Effector CD4-positive, alpha-beta T cell (primary cell): ENCODE measurements around the gene CNKSR2.

Experiments used
- DNase-seq: peaks from one replicate; pipeline ENCODE4 v3.0.0-alpha.2; 2020

Gene CNKSR2

DNA sequence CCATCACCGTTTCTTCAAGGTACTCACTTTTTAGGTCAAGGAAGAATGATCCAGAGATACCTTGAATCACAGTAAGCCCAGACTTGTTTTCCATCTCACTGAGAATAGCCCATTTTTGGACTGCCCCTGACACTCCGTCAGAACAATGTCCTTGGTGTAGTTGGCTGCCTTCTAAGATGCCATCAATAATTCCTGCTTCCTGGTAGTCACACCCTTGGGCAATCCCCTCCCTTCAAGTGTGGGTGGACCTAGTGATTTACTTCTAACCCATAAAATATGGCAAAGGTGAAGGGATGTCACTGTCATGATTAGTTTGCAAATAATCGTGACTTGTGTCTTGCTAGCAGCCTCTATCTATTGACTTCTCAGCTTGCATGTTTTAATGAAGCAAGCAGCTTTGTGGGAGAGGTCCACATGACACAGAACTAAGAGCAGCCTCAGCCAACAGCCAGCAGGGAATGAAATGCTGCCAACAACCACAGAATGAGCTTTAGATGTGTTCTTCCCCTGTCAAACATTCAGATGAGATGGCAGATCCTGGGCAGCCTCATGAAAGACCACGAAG, 303.9 kb downstream of the CNKSR2 start:
- DNase-seq = no peak

DNA sequence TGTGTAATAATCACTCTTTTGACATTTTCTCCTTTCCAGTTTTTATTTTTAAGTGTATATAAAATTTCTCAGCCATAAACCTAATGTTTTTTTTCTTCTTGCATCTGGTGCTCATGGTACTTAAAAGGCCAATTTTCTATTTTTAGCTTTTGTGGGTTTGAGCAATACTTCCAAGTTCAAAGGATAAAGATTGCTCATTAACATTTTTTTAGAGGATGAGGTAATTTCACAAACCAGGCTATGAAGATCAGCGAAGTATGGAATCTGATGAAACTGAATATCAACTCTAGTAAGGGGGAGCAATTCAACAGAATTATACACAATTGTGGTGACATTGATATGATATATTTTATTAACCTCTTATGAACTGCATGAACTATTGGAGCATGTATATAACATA, 309.7 kb downstream of the CNKSR2 start:
- no peak for DNase-seq

DNA sequence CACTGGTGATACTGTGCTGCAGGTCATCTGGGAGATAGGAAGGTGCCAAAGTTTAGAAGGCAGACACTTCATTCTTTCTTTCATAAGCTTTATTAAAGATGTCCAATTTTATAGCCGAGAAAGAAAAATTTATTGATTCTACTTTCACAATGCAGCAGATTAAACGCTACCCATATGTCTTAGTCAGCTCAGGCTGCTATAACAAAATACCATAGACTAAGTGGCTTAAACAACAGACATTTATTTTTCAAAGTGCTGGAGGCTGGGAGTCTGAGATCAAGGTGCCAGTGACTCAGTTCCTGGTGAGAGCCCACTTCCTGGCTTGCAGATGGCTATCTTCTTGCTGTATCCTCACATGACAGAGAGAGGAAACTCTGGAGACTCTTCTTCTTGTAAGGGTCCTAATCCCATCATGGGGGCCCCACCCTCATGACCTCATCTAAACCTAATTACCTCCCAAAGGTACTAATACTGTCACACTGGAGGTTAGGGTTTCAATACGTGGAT, 317.3 kb downstream of the CNKSR2 start:
- DNase-seq = no peak

DNA sequence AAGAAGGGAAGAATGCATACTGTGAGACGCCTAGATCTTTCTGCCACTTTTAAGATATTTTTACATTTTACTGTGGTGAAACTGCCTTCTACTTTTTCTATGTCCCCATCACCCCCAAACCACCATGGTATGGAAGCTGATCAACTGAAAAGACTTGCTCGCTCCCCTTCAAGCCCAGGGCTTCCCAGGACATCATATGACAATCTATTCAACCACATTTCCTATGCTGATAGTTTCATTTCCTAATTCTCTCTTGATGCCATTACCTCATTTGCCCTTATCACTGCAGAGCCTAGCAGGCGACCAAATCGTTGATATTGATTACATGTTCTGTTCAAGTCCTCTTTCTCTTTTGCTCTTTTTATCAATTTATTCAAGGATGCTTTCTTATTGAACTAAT, 324.1 kb downstream of the CNKSR2 start:
- DNase-seq = no peak

DNA sequence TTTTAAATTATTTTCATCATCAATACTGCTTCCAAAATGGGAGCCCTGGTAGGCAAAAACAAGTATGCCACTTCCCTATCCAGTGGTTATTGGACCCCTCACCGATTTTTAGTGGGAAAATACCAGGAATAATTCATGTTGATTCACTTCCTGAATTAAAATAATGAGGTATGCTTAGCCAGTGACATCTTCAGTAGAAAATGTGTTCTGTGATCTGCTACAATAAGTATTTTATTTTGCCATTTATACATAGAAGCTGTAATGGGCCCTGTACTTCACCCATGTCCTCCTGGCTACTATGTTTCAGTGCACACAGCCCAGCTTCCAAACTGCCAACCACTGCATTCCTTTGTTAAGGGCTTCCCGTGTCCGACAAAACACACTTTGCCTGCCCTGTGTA, 324.9 kb downstream of the CNKSR2 start:
- no peak for DNase-seq

DNA sequence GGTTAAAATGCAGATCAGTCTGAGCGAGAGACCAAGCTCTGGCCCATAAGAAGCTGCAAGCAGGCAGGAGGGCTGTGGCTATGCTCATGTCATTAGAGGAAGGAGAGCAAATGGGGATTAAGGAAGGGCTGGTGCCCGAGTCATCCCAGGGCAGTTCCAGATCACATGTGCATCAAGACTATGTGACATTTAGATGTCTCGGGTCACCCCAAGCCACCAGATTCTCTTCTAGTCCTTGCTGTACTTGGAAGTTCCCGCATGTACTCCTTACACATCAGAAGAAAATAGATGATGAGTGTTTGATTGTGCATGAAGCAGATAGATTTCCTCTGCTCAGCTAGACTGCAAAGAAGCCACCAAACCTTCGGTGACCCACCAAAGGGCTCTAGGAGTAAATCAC, 326.1 kb downstream of the CNKSR2 start:
- no peak for DNase-seq

DNA sequence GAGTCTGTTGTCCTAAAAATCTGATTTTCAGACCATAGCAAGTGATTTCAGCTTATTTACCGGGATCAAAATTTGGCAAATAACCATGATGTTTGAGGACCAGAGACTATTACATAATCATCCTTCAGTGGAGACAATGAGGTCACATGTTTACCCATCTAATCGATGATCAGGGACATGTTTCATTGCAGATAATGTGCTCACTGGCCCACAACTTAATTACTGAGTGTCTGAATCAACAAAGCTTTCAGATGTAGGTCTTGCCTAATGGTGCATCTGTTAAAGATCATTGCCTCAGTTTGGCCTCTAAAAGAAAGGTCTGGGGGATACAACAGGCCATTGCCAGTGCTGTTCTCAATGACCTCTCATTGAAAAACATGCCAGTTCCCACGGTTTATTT, 326.7 kb downstream of the CNKSR2 start:
- DNase-seq = no peak

DNA sequence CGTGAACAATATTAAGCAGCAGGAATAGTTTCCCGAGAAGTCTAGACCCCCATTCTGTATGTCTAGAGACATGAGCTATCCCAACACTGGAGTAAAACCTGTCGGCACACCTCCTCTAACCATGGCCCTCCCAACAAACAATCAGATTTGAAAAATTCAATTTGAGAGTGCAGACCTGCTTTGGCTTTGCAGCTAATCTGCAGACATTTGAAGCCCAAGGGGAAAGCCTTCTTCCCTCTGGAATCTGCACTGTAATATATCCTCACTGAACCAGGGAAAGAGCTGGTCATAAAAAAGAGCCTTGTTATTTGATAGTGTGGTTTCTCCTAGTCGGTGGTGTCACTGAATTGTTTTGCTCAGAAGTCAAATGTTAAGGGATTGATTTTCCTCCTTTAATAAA, 328.5 kb downstream of the CNKSR2 start:
- no peak for DNase-seq
